C1 segment of cervical spinal cord (tissue), 14 donors: ENCODE results near the gene PGA5.
"Not testable (repeated sequence)": the region's sequence is repeated elsewhere in the genome, so short reads cannot be mapped to it uniquely, and the experiment has no call there.

Experiments
- DNase-seq, 14 donors: peaks; one replicate each; lab custom pipeline; 2025; lab: John Stamatoyannopoulos, UW

The PGA5 gene

GRCh38 chr11:61240875-61241274 lies at the start of gene PGA5:
PGA5 (plus strand) TSS chr11:61241175; CDS start chr11:61241227, 52 bp downstream.
- not testable (repeated sequence) for DNase-seq

- peak in 1 of 14 donors; percentile 40 for DNase-seq
Measured at GRCh38 chr11:61193596-61193995, 47.4 kb upstream of the PGA5 start.

- peak in 1 of 14 donors; percentile 57 for DNase-seq
Measured at GRCh38 chr11:61194169-61194671, 46.8 kb upstream of the PGA5 start.

- DNase-seq, result peak in 1 of 14 donors; percentile 11
Measured at GRCh38 chr11:61194981-61195695, 45.8 kb upstream of the PGA5 start.

GRCh38 chr11:61195719-61196118 lies 45.3 kb upstream of the PGA5 start:
- DNase-seq, result no peak

GRCh38 chr11:61198361-61198760 lies 42.6 kb upstream of the PGA5 start:
- DNase-seq, result no peak

- no peak for DNase-seq
Measured at GRCh38 chr11:61198948-61199523, 41.9 kb upstream of the PGA5 start.

- no peak for DNase-seq
Measured at GRCh38 chr11:61201476-61201875, 39.5 kb upstream of the PGA5 start.

GRCh38 chr11:61202950-61203746 lies 37.8 kb upstream of the PGA5 start, which contains the start of gene PGA3:
PGA3 (plus strand) TSS chr11:61203515; CDS start chr11:61203565, 50 bp downstream.
- not testable (repeated sequence) for DNase-seq

GRCh38 chr11:61203873-61204272 lies 37.1 kb upstream of the PGA5 start:
- DNase-seq, result not testable (repeated sequence)

GRCh38 chr11:61204502-61205059 lies 36.4 kb upstream of the PGA5 start:
- DNase-seq, result peak in 2 of 14 donors; percentile 6 to 63

- not testable (repeated sequence) for DNase-seq
Measured at GRCh38 chr11:61207636-61208310, 33.2 kb upstream of the PGA5 start.

GRCh38 chr11:61210629-61211028 lies 30.3 kb upstream of the PGA5 start:
- not testable (repeated sequence) for DNase-seq

GRCh38 chr11:61211327-61211952 lies 29.5 kb upstream of the PGA5 start:
- DNase-seq, result not testable (repeated sequence)

- not testable (repeated sequence) for DNase-seq
Measured at GRCh38 chr11:61212202-61212601, 28.8 kb upstream of the PGA5 start.

- DNase-seq, result not testable (repeated sequence)
Measured at GRCh38 chr11:61213711-61214324, 27.2 kb upstream of the PGA5 start.

GRCh38 chr11:61218306-61218705 lies 22.7 kb upstream of the PGA5 start:
- DNase-seq, result not testable (repeated sequence)

GRCh38 chr11:61219016-61219415 lies 22.0 kb upstream of the PGA5 start:
- DNase-seq, result not testable (repeated sequence)

GRCh38 chr11:61222047-61222446 lies 18.9 kb upstream of the PGA5 start, which contains the start of gene PGA4:
PGA4 (plus strand) TSS chr11:61222347; CDS start chr11:61222401, 54 bp downstream.
- DNase-seq, result not testable (repeated sequence)

GRCh38 chr11:61222692-61223091 lies 18.3 kb upstream of the PGA5 start:
- not testable (repeated sequence) for DNase-seq
